ENCODE results near the gene PSMB5. TPM values are rescaled to one million over a fixed set of nuclear protein-coding genes. Genes with fewer than 3 reads are reported as not detected.
A peak's percentile ranks its signal among the peaks of the same experiment; 100 is the strongest.

The PSMB5 gene
- total and polyA plus RNA-seq, 2 of the 13 experiments (the other 11 are each of a cell fraction or from before 2014, with no cell fraction given), result 705 to 871 TPM

DNA sequence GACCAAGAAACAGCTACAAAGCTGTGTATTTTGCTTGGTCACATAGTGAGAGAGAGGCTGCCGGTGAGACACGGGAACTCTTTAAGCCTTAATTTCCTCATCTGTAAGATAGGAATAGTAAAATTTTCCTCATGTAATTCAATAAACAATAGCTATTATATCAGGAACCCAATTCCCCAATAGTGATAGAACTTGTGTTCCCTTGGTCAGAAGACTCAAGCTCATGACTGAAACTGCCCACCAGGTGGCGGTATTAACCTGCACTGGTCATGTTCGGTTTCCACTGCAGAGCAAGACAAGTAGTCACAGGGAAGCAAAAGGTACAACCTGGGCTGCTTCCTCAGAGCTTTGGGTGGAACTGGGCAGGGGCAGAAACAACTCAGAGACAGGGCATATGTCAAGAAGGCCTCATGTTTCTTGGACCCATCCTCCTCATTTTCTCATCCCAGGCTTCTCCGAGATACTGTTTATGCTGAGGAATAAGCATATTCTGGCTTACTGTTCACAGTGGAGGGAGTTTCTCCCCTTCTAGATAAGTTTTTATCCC, 48.1 kb downstream of the PSMB5 start (continued):
- TF ChIP-seq CENPX (CRISPR knock-in tag; IDR thresholded peaks at IDR 0.05) (no peak), TOE1 (CRISPR knock-in tag; IDR thresholded peaks at IDR 0.05) (no peak), ZNF496 (CRISPR knock-in tag; IDR thresholded peaks at IDR 0.05; ENCODE audit: insufficient replicate concordance) (no peak), ARNTL (CRISPR knock-in tag; IDR thresholded peaks at IDR 0.05) (no peak), TRIM24 (CRISPR knock-in tag; IDR thresholded peaks at IDR 0.05) (no peak), EP300 (IDR thresholded peaks at IDR 0.05; ENCODE audit: low read depth in 2 of 2, low read length in 2 of 2) (0 out of 4 replicates have a peak, but pooled peaks of 1 of the 2 experiments have one; percentile 14), EP300 (CRISPR knock-in tag; IDR thresholded peaks at IDR 0.05; ENCODE audit: borderline replicate concordance) (no peak), RFX3 (CRISPR knock-in tag; IDR thresholded peaks at IDR 0.05) (no peak), KAT7 (CRISPR knock-in tag; IDR thresholded peaks at IDR 0.05; ENCODE audit: borderline replicate concordance) (0 out of 2 replicates have a peak, but pooled peaks have one; percentile 17), NFYB (CRISPR knock-in tag; IDR thresholded peaks at IDR 0.05) (0 out of 2 replicates have a peak, but pooled peaks have one; percentile 28), KDM2A (CRISPR knock-in tag; IDR thresholded peaks at IDR 0.05; ENCODE audit: borderline replicate concordance, low read depth) (peak; percentile 84), ATRX (CRISPR knock-in tag; IDR thresholded peaks at IDR 0.05; ENCODE audit: borderline replicate concordance) (no peak), SMAD1 (CRISPR knock-in tag; IDR thresholded peaks at IDR 0.05; ENCODE audit: borderline replicate concordance, low read depth) (no peak; the same call in 1 of the 2 replicates), SSRP1 (CRISPR knock-in tag; IDR thresholded peaks at IDR 0.05) (peak; percentile 77; the same call in 1 of the 2 replicates), WIZ (CRISPR knock-in tag; IDR thresholded peaks at IDR 0.05) (no peak), ZNF329 (CRISPR knock-in tag; IDR thresholded peaks at IDR 0.05; ENCODE audit: low read depth) (no peak), SOX5 (CRISPR knock-in tag; IDR thresholded peaks at IDR 0.05; ENCODE audit: borderline replicate concordance) (peak; percentile 27; the same call in 1 of the 2 replicates), NPAS2 (CRISPR knock-in tag; IDR thresholded peaks at IDR 0.05; ENCODE audit: borderline replicate concordance) (no peak), ZNF781 (CRISPR knock-in tag; IDR thresholded peaks at IDR 0.05; ENCODE audit: borderline replicate concordance, not compliant biosample characterization) (peak; percentile 72), POLR2A (IDR thresholded peaks at IDR 0.05; ENCODE audit: insufficient read depth in 1 of 2, low read depth in 2 of 2, low read length in 2 of 2) (no peak), ZNF746 (CRISPR knock-in tag; IDR thresholded peaks at IDR 0.05) (no peak), ZNF30 (CRISPR knock-in tag; IDR thresholded peaks at IDR 0.05) (no peak), ZNF337 (CRISPR knock-in tag; IDR thresholded peaks at IDR 0.05; ENCODE audit: borderline replicate concordance, low read depth) (no peak), KDM5A (IDR thresholded peaks at IDR 0.05; ENCODE audit: borderline replicate concordance, low read length) (no peak)
- TF ChIP-seq, protein P1, sequence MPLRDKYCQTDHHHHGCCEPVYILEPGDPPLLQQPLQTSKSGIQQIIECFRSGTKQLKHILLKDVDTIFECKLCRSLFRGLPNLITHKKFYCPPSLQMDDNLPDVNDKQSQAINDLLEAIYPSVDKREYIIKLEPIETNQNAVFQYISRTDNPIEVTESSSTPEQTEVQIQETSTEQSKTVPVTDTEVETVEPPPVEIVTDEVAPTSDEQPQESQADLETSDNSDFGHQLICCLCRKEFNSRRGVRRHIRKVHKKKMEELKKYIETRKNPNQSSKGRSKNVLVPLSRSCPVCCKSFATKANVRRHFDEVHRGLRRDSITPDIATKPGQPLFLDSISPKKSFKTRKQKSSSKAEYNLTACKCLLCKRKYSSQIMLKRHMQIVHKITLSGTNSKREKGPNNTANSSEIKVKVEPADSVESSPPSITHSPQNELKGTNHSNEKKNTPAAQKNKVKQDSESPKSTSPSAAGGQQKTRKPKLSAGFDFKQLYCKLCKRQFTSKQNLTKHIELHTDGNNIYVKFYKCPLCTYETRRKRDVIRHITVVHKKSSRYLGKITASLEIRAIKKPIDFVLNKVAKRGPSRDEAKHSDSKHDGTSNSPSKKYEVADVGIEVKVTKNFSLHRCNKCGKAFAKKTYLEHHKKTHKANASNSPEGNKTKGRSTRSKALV (CRISPR knock-in tag; IDR thresholded peaks at IDR 0.05), result no peak
- TF ChIP-seq, protein P2, sequence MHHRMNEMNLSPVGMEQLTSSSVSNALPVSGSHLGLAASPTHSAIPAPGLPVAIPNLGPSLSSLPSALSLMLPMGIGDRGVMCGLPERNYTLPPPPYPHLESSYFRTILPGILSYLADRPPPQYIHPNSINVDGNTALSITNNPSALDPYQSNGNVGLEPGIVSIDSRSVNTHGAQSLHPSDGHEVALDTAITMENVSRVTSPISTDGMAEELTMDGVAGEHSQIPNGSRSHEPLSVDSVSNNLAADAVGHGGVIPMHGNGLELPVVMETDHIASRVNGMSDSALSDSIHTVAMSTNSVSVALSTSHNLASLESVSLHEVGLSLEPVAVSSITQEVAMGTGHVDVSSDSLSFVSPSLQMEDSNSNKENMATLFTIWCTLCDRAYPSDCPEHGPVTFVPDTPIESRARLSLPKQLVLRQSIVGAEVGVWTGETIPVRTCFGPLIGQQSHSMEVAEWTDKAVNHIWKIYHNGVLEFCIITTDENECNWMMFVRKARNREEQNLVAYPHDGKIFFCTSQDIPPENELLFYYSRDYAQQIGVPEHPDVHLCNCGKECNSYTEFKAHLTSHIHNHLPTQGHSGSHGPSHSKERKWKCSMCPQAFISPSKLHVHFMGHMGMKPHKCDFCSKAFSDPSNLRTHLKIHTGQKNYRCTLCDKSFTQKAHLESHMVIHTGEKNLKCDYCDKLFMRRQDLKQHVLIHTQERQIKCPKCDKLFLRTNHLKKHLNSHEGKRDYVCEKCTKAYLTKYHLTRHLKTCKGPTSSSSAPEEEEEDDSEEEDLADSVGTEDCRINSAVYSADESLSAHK (CRISPR knock-in tag; IDR thresholded peaks at IDR 0.05; ENCODE audit: borderline replicate concordance), result no peak
